ENCODE data around the gene AVEN. TPM values are rescaled to one million over a fixed set of nuclear protein-coding genes. Genes with fewer than 3 reads are reported as not detected.
A peak's percentile ranks its signal among the peaks of the same experiment; 100 is the strongest.

AVEN gene
- total RNA-seq, 2 donors from 2014 or later, result 12.9 to 18.9 TPM

DNA sequence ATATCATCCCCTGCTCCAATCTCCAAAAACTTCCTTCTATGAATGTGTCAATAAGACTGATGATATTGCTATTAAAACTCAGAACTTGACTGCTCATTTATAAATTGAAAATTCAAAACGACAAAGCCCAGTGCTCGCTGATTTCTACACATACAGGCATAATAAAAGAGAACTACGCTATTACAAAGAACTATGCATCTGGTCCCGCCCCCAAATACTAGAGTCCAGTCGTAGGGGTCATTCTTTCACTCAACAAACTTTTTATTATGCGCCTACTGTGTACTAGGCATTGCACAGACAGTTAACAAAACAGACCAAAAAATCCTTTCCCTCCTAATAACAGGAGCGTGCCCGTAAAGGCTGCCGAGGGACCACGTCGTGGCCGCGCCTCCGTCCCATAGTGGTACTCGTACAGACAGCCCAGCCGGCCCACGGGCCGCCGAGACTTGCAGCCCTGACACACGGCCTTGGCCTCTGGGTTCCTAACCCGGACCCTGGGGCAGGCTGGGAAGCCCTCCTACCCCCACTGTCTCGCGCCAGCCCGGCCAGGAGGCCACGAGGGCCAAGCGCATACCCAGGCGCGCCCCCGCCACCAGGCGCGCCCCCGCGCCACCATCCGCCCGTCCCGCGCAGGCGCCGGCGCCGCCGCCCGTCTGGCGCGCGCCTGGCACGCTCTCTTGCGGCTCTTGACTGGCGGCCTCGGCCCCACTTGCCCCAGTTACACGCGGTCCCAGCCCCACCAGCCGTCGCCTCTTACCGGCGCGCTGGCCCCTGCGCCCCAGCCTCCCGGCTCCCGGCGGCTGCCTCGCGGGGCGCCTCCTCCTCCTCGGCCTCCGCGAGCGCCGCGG, 757 bp downstream of the AVEN start:
- peak overlapping the region; percentile 70 to 76 for H3K4me3 ChIP-seq
- peak overlapping the region; percentile 82 to 92 for H3K27ac ChIP-seq
- no peaks in the 10 kb centered on the region for H3K36me3 ChIP-seq
- DNase-seq (ENCODE audit: low spot score), result peak; percentile 68
- H3K9me3 ChIP-seq, result no peaks in the 10 kb centered on the region
- no peaks in the 10 kb centered on the region for H3K27me3 ChIP-seq
- TF ChIP-seq, protein P1, sequence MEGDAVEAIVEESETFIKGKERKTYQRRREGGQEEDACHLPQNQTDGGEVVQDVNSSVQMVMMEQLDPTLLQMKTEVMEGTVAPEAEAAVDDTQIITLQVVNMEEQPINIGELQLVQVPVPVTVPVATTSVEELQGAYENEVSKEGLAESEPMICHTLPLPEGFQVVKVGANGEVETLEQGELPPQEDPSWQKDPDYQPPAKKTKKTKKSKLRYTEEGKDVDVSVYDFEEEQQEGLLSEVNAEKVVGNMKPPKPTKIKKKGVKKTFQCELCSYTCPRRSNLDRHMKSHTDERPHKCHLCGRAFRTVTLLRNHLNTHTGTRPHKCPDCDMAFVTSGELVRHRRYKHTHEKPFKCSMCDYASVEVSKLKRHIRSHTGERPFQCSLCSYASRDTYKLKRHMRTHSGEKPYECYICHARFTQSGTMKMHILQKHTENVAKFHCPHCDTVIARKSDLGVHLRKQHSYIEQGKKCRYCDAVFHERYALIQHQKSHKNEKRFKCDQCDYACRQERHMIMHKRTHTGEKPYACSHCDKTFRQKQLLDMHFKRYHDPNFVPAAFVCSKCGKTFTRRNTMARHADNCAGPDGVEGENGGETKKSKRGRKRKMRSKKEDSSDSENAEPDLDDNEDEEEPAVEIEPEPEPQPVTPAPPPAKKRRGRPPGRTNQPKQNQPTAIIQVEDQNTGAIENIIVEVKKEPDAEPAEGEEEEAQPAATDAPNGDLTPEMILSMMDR (IDR thresholded peaks at IDR 0.05), result no peak
- H3K4me1 ChIP-seq, result peaks cover 0 to 14% of the 10 kb centered on the region in 2 donors

DNA sequence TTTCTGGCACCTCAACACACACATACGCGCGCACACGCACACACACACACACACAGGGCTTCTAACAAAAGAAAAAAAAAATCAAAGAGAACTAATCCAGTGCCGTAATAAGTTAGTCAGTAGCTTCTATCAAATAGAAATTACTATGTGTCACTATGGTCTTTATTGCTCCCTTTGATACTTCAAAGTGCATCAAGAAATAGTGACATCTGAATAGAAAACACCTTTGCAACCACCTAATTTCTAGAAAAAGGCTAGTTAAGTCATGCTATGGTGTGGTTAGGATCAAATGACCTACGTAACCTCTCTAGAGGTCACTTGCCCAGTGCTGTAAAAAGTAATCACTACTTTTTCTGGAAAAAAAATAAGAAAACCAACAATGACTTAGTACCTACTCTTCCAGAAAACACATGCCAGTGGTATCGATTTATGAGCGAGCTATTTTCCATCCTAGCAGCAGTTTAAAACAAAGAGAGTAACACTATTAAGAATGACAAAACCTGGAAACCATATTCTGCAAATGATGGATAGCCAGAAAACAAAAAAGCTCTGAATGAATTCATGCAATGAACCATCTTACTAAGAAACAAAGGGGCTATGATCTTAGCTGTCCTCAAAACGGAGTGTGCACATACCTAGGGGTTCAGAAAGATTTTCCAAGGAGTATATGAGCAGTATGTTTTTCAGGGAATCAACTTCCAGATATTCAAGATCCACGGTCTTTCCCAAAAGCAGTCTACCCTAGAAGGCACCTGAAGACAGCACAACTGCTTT, 6.8 kb downstream of the AVEN start:
- Histone ChIP-seq H3K27ac (no peak overlapping the region), H3K27me3 (no peaks in the 10 kb centered on the region), H3K4me3 (no peak overlapping the region), H3K4me1 (no peaks in the 10 kb centered on the region), H3K36me3 (no peaks in the 10 kb centered on the region), H3K9me3 (no peaks in the 10 kb centered on the region)
- TF ChIP-seq, protein P1 (IDR thresholded peaks at IDR 0.05), result no peak
- no peak for DNase-seq (ENCODE audit: low spot score)

DNA sequence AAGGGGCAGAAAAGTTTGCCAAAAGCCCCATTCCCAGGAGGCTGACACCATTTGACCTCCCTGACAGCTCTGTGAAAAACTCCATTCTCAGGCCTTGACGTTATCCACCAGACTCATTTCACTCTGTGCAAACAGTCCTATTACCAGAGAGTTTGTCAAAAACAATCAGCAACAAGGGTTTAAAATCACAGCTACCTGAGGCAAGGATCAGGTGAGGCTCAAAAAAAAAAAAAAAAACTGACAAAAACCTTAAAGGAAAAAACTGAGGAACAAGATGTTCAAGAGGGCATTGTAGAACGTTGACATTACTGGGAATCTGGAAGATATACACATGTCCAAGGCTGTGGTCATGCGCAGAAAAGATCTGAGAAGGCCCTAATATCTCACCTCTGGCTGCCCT, 11.4 kb downstream of the AVEN start:
- Histone ChIP-seq H3K27ac (no peak overlapping the region), H3K27me3 (no peaks in the 10 kb centered on the region), H3K36me3 (no peaks in the 10 kb centered on the region), H3K4me3 (no peak overlapping the region), H3K9me3 (no peaks in the 10 kb centered on the region), H3K4me1 (no peaks in the 10 kb centered on the region)
- TF ChIP-seq, protein P1 (IDR thresholded peaks at IDR 0.05), result no peak
- DNase-seq (ENCODE audit: low spot score), result no peak

DNA sequence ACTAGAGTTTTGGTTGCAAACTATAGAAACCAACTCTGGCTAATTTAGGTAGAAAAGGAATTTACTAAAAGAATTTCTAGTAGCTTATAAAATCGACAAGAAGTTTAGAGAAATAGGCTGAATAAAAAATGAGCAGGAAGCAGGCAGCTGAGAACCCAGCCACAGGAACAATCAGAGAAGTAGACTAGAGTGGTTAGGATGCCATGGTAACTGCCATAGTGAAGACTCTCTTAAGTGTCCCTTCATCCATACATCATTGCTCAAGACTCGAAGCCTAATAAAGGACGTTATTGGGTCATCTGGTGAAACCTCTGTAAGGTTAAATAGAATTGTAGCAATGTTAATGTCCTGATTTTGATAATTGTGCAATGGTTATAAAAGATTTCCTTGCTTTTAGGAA, 13.8 kb downstream of the AVEN start:
- no peak overlapping the region for H3K27ac ChIP-seq
- H3K9me3 ChIP-seq, result no peaks in the 10 kb centered on the region
- no peak for DNase-seq (ENCODE audit: low spot score)
- H3K36me3 ChIP-seq, result no peaks in the 10 kb centered on the region
- H3K27me3 ChIP-seq, result no peaks in the 10 kb centered on the region
- H3K4me1 ChIP-seq, result no peaks in the 10 kb centered on the region
- no peak overlapping the region for H3K4me3 ChIP-seq
- TF ChIP-seq, protein P1 (IDR thresholded peaks at IDR 0.05), result no peak

DNA sequence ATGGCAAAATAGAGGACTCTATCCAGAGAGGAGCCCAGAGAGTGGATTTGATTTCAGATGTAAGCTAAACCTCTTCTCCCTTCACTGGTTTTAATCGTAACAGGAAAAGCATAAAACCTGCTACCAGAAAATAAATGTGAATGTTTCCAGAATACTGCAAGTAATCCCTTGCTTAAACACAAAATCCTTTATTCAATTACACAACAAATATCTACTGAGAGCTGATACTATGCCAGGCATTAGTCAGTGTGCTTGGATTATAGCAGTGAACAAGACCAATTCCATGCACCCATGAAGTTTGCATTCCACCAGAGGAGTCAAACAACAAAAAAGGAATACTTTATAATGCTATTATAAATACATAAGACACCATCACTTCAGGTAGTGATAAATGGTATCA, 15.1 kb downstream of the AVEN start:
- no peak for DNase-seq (ENCODE audit: low spot score)
- H3K27me3 ChIP-seq, result no peaks in the 10 kb centered on the region
- H3K36me3 ChIP-seq, result no peaks in the 10 kb centered on the region
- TF ChIP-seq, protein P1 (IDR thresholded peaks at IDR 0.05), result no peak
- no peak overlapping the region for H3K4me3 ChIP-seq
- H3K27ac ChIP-seq, result no peak overlapping the region
- H3K9me3 ChIP-seq, result no peaks in the 10 kb centered on the region
- H3K4me1 ChIP-seq, result no peaks in the 10 kb centered on the region

Measured in right atrium auricular region (tissue), 2 donors.